GM19035 (cell line): ENCODE results near the gene HRH4.

Source experiments
- ATAC-seq: cut with Tn5 transposase; IDR thresholded peaks from one replicate; pipeline ENCODE4 v1.9.1; 2021; ENCODE audit not compliant: unreplicated experiment

The HRH4 gene

DNA sequence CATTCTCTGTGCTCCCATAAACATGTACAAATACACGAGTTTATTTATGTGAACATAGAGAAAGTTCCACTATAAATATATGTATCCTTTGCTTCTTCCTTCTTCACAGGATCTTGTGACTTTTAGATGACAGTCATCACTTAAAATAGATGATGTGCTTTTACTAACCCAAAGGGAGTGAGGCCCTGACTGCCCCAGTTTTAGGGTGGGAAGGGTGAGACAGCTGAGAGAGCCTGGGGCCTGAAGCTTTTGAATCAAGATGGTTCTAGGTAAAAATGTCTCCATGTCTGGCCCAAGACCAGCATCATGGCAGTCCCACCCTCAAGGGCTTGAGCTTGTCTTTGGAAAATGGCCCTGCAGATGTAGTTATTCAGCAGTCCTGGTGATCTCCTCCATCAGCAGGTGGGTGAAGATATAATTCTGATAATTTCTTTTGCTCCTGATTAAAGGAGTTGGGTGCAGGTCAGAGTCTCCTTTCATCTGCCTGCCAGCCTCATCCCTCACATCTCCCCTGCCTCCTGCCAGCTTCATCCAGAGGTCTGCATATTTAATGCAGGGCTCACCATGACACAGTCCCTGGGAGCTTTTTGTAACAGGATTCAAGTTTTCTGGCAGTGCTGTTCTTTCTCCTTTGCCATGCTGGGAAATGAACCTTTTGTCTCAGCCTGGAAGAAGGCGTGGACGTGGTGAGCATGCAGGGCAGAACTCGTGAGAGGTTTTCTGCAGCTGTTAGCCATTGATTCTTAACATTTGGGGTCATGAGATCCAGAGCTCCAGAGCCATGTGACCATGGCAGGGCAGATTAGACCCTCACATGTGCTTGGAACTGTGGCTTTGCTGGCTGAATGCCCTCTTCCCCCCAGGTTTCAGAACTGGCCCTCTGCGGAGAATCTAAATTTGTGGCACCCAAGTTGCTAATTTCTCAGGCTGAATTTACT, 2.7 kb downstream of the HRH4 start:
- ATAC-seq: no peak

DNA sequence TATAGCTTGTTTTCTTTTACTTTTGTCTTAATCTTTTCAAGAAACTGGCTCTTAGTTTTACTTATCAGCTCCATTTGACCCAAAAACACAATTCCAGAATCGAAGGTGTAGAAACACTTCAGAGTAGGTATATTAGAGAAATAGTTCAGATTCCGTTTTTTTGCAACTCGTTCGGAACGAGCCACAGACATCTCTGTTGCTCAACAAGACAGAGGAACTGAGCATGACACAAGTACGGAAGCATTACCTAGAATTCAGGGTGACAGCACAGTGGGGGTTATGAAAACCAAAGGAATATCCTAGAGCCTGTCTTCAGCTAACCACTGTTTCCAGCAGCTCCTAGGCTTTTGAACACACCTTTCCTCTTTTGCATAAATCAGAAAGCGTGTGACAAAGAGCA, 5.0 kb downstream of the HRH4 start:
- ATAC-seq: no peak

DNA sequence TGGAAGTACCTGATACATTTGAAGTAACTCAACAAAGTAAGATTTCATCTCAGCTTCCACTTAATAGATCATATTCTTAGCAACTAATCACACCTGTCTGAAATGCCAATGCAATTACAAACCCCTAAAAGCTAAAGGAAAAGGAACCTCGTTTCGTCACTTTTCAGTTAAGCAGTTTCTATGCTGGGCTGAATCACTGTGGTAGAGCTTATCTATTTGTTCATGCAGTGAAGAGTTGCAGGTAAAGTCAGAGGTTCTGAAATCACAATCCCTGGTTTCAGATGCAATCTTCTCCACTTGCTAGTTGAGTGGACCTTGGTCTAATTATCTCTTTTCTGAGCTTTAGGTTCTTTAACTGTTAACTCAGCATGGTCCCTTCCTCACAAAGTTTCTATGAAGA, 6.3 kb downstream of the HRH4 start:
- no peak for ATAC-seq

DNA sequence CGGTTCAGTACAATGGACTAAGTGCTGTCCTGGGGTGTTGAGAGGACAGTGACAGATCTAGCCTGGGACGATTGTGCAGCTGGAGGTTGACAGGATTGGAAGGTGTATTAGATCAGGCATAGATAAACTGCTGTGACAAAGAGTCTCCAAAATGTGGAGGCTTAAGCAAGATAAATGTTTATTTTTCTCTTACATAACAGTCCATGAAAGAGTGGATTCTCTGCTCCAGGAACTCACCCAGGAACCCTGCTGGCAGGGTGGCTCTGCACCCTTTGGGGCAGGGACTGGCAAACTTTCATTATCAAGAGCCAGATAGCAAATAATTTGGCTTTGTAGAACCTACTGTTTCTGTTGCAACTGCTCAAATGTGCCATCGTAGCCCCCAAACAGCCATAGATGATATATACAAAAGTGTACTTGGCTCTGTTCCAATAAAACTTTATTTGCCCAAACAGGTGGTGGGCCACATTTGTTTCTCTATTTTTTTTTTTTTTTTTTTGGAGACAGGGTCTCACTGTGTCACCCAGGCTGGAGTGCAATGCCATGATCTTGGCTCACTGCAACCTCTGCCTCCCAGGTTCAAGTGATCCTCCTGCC, 9.7 kb downstream of the HRH4 start:
- no peak for ATAC-seq

DNA sequence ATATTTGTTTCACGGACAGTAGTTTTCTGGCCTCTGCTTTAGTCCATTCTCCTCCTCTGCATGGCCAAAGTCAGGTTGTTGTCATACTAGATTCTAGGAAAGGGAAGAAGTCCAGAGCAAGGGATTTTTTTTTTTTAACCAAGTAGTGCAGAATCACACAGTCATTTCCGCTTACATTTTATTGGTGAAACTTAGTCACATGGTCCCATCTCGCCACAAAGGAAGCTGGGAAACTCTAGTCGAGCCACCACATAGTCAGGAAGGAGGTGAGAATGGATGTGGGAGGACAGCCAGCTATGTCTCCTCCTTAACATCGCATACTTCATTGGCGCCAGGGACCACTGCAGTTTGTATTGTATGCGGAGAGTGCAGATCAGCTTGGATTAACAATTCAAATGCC, 10.4 kb downstream of the HRH4 start:
- ATAC-seq: no peak

DNA sequence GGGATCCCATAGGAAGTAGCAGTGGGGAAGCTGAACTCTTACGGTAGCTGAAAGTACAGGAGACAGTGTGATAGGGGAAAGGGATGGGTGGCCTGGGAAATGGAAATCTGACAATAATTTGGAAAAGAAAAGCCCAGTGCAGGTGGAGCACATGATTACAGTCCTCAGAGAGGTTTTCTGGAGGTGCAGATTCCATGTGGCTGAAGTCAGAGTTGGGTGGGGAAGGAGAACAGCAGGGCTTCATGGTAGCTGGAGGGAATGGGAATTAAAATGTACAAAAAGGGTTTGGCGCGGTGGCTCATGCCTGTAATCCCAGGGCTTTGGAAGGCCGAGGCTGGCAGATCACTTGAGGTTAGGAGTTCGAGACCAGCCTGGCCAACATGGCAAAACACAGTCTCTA, 12.2 kb downstream of the HRH4 start:
- no peak for ATAC-seq

DNA sequence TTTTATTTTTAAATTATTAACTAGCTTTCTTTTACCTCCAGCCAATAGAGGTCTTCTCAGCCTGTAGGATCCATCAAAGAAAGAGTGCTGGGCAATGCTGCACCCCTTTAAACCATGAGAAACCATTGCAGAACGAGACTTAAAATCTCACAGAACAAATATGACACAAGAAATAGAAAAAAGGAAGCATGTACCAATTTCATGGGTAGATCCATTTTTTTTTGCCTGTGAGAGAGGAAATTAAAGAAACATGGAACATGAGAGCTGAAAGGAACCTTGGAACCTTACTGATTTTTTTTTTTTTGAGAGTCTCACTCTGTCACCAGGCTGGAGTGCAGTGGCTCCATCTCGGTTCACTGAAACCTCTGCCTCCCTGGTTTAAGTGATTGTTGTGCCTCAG, 14.0 kb downstream of the HRH4 start:
- no peak for ATAC-seq

DNA sequence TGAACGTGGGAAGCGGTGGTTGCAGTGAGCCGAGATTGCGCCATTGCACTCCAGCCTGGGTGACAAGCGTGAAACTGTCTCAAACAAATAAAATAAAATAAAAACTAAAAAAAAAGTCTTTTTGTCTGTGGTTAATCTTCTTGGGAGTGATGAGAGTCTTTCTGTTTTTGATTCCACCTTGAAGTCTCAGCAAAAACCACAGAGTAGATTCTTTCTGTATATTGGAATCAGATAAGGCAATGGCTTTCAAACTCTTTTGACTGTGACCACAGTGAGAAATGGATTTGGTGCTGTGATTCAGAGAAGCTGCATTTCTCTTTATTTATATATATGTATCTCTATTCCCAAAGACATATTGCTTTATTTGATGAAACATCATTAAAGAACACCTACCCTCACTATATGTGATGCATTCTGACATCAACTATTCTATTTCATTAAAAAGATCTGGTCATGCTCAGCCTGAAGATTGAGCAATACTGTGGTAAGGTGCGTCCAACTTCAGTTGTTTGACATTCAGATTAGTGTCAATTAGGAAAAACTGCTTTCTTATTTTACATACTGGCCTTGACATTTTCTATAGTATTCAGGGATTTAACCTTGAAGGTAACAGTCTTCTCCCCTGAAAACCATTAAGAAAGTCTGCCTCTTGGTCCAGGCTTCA, 15.6 kb downstream of the HRH4 start:
- no peak for ATAC-seq

DNA sequence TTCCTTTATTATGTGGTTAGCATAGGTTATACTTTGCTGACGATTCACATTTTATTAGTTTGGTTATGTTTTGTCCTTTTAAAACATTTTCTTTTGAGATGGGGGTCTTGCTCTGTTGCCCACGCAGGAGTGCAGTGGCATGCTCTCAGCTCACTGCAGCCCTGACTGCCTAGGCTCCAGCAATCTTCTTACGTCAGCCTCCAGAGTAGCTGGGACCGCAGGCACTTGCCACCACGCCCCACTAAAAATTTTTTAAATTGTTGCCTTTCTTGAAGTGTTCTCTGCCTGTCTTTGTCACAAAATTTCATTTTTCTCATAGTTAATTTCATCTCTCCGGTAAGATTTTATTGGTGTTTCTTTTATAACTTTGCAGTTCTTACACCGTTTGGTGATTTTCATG, 18.9 kb downstream of the HRH4 start:
- ATAC-seq: no peak

DNA sequence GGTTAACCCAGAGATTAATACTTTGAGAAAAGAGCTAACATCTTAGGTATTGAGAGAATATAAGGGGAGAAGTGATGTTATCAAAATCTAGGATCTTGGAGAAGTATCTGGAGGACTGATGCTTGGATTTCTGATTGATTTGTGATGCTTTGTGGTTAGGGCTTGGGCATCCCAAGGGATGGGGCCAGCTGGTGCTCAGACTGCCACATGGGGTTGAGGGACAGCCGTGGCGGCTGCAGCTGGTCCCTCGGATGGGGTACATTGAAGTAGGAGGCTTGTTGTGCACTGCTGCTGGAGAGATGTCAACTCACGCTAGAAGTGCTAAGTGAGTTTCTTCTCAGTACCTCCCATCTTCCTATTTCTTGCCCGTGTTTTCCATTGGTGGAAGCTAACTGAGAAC, 22.4 kb downstream of the HRH4 start:
- no peak for ATAC-seq

DNA sequence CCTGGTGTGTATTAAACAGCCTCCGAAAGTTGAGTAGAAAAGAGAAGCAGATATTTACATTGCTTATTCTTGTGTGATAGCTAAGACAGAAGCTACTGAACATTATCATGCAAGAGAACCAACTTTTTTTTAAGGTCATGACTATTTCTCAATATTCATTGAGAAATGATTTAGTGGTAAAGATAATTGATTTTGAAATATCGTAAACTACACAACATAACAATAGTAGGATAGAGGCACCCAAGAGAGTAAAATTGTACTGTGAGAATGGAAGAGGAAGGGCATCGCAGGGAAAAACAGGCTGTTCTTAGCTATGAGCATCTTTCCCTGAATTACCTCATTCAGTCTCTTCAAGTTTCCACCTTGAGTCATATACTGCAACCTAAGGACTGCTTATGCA, 25.2 kb downstream of the HRH4 start:
- no peak for ATAC-seq

DNA sequence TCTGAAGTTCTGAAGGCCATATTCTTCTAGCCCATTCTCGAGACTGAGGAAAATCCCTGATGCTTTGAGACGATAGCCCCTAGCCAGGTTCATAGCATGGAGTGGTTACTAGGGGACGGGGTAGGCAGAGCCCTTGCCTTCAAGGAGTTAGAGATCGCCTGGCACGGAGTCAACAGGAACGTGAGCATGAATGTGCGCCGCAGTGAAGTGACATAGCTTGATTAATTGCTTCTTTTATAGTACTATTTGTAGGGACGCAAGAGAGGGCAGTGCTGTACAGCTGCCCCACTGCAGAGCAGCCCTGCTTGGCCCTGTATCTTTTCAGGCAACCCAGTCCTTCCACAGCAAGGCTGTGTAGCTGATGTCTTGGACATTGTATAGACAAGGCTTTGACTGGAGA, 26.2 kb downstream of the HRH4 start:
- no peak for ATAC-seq

DNA sequence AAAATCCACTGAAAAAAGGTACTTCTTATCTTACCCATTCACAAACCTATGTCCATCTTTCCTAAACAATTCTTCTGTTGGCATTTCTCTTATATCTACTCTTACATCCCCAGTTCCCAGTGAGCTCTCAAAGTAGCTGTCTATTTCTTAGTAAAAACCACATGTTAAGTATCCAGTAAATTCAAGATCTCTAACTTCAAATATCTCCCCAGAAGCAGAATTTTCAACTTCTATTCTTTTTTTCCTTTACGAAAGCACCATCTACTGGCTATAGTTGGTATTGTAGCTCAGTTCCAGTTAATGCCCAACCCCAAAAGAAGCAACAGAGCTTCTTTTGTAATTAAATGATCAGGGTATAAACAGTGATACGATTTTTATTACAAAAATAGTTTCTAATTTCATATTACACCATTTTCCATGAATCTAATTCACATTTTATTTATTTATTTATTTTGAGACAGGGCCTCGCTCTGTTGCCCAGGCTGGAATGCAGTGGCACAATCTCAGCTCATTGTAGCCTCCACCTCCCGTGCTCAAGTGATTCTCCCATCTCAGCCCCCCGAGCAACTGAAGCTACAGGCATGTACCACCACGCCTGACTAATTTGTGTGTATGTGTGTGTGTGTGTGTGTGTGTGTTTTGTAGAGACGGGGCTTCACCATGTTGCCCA, 28.5 kb downstream of the HRH4 start:
- no peak for ATAC-seq

DNA sequence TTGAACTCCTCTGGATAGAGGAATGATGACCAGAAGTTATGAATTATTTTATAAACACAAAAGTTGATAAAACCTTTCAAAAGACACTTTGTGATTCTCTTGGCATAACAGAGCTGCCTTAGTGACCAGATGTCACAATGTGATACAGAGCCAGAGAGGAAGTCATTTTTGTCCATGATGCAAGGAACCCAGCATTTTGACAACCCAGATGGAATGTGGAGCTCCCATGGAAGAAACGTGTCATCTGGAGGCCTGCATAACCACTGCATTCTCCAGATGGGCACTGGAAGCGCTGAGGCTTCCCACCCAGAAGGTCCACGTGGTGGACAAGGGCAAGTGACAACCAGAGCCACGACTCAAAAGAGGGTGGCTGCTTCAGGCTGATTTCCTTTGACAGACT, 30.1 kb downstream of the HRH4 start:
- ATAC-seq: no peak

DNA sequence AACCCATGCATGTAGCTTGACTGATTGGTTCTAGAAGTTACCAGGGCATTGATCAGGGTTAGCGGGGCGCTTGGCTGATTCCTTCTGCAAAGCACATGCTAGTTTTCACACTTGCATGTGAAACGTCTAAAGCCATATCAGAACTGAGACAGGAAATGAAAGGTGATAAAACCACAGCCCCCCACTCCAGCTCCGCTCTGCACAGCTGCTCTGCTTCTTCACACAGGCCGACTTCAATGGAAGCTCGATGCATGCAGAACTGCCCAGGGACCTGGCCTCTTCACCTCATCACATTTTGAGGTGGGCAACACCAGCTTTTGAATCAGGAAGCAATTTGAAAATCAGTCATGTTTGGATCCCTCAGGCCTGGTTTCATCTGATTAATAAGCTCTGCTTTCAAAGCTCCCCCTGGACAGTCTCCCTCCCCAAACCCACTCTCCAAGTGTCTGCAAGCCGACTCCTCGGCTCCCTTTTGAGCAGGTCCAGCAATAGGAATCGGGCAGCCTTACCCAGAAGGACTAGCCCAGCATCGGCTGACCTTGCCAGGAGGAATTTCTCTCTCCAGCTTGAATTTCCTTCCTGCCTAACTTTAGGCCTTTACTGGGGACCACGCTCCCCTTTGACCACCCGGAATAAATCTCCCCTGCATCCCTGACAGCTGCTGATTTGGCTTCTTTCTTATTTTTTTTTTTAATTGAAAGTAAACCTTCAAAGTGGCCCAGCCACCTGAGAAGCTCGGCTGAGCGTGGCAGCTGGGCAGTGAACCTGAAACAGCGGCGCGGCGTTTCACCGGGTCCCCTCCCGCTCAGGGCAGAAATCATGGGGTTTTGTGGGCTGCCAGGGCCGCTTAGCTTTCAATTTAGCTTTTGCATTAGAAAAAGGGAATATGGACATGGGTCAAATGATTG, 31.7 kb downstream of the HRH4 start:
- peak; percentile 74 for ATAC-seq

DNA sequence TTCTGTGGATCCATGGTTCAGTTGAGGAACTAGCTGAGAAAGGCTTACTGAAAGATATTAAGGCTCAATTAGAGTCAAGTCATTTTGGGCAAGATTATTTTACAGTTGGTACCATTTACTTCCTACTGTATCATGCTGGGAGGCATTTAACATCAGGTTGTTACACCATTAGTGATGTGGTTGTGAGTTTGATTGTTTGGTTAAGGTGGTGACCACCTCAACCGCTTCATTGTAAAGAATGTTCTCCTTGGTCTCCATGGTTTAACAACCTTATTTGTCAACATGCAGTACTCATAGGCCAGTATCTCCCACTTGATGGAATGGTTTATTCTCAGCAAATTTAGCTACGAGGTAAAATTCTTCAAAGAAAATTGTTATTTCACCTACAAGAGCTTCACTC, 34.1 kb downstream of the HRH4 start:
- no peak for ATAC-seq

DNA sequence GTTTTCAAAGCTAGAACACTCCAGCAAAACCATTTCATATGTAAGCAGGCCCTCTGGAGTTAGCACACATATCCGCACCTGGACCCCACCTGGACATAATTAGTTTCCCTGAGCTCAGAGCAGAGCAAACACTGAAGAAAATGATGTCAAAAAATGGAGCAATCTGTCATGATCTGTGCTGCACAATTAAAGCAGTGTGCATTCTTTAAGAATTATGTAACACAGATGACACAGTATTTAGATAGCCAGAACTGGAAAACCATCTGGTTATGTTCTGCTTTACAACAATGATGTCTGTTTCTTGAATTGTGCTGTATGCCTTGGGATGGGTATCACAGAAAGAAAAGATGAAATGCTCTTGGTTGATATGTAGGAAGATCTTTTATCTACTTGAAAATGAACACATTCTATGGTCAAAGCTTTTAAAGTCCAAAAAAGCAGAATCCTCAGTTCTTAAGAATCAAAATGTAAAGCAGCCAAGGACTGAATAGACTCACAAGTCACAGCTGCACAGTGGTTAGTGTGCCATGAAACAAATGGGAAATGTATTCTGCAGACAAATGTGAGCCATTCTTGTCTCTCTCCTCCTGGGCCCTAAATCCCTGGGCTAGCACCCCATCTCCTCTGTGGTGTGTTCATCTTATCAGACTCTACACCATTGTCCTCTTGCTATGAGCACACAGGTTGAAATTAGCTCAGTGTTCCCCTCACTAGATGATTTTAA, 36.8 kb downstream of the HRH4 start:
- ATAC-seq: no peak

DNA sequence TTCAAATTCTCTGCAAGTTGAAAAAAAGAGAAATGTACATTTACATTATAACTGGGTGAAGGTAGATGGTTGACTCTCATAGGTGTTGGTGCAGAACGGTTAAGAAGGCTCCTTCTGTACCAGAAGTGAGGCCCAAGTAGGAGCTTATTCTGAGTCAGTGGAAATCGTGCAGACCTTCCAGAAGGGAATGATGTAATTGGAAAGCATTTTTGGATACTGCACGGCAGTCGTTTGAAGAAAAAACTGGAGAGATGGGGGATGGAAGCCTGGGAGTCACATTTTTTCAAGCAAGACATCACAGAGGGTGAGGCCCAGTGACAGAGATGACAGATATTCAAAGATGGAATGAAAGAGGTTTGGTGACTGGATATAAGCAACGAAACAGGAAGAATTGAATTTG, 39.4 kb downstream of the HRH4 start:
- no peak for ATAC-seq

DNA sequence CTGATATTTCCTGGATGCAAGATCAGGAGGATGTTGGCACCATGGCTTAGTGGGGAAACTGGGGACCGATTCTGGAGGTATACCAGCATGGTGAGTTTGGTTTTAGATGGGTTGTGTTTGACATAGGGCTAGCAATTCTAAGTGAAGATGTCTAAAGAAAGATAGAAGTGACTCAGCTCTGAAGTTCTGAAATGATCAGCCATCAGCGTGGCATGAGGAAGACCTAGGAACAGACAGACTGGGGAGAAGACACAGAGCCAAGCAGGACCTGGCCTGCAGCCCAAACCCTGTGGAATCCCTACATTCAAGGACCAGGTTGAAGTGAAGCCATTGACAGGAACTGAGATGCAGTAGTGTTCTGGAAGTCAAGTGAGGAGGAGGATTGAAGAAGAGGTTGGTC, 39.8 kb downstream of the HRH4 start:
- no peak for ATAC-seq

DNA sequence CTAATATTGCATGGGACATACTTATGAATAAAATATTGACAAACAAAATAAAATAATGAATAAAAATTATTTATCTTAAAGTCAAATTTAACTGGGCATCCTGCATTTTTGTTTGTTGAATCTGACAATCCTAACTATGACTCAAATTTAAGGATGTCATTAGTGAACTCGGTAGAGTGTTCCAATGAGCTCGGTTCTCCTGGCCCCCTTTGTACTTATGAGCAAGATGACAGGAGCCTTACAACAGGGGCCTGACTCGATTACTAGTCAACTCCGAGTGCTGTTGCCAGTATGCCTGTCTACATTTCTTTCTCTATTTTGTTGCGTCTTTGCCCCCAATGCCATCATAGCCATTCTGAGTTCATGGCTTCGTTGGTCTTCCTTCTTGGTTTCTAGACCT, 40.3 kb downstream of the HRH4 start:
- ATAC-seq: no peak
